ENCODE results near the gene TNNT2.

Gene TNNT2

GRCh38 chr1:201421041-201421440 is 43.6 kb upstream of the TNNT2 start:
- in situ Hi-C loops (cut with HindIII; ENCODE audit: low sequenced_read_pairs) = no loop called here
- DNase-seq (ENCODE audit: low read depth, low spot score) = no peak
- no peak for TF ChIP-seq CTCF (IDR thresholded peaks at IDR 0.05; ENCODE audit: low read depth, low read length)
- H3K4me3 ChIP-seq (ENCODE audit: low read depth, low read length) = no peak overlapping the region

GRCh38 chr1:201420608-201421002 is 43.1 kb upstream of the TNNT2 start:
- H3K4me3 ChIP-seq (ENCODE audit: low read depth, low read length) = no peak overlapping the region
- TF ChIP-seq CTCF (IDR thresholded peaks at IDR 0.05; ENCODE audit: low read depth, low read length) = no peak
- in situ Hi-C loops (cut with HindIII; ENCODE audit: low sequenced_read_pairs) = no loop called here
- DNase-seq (ENCODE audit: low read depth, low spot score) = no peak

GRCh38 chr1:201419746-201420607 is 42.5 kb upstream of the TNNT2 start:
- in situ Hi-C loops (cut with HindIII; ENCODE audit: low sequenced_read_pairs) = no loop called here
- no peak for TF ChIP-seq CTCF (IDR thresholded peaks at IDR 0.05; ENCODE audit: low read depth, low read length)
- no peak for DNase-seq (ENCODE audit: low read depth, low spot score)
- no peak overlapping the region for H3K4me3 ChIP-seq (ENCODE audit: low read depth, low read length)

GRCh38 chr1:201419256-201419655 is 41.8 kb upstream of the TNNT2 start:
- in situ Hi-C loops (cut with HindIII; ENCODE audit: low sequenced_read_pairs) = no loop called here
- no peak overlapping the region for H3K4me3 ChIP-seq (ENCODE audit: low read depth, low read length)
- DNase-seq (ENCODE audit: low read depth, low spot score) = no peak
- no peak for TF ChIP-seq CTCF (IDR thresholded peaks at IDR 0.05; ENCODE audit: low read depth, low read length)

GRCh38 chr1:201418461-201418860 is 41.0 kb upstream of the TNNT2 start:
- no peak overlapping the region for H3K4me3 ChIP-seq (ENCODE audit: low read depth, low read length)
- DNase-seq (ENCODE audit: low read depth, low spot score) = no peak
- in situ Hi-C loops (cut with HindIII; ENCODE audit: low sequenced_read_pairs) = no loop called here
- no peak for TF ChIP-seq CTCF (IDR thresholded peaks at IDR 0.05; ENCODE audit: low read depth, low read length)

GRCh38 chr1:201414051-201414738 is 36.7 kb upstream of the TNNT2 start:
- TF ChIP-seq CTCF (IDR thresholded peaks at IDR 0.05; ENCODE audit: low read depth, low read length) = no peak
- in situ Hi-C loops (cut with HindIII; ENCODE audit: low sequenced_read_pairs) = no loop called here
- H3K4me3 ChIP-seq (ENCODE audit: low read depth, low read length) = no peak overlapping the region
- DNase-seq (ENCODE audit: low read depth, low spot score) = no peak

Measured in astrocyte of the spinal cord (primary cell).